Germinal center (tissue), 1 donor: ENCODE measurements around the gene SH3BP2.

Source experiments
- DNase-seq: peaks from one replicate; pipeline ENCODE4 v3.0.0; 2012; ENCODE audit warnings: mixed read lengths, low spot score

SH3BP2 gene

DNA sequence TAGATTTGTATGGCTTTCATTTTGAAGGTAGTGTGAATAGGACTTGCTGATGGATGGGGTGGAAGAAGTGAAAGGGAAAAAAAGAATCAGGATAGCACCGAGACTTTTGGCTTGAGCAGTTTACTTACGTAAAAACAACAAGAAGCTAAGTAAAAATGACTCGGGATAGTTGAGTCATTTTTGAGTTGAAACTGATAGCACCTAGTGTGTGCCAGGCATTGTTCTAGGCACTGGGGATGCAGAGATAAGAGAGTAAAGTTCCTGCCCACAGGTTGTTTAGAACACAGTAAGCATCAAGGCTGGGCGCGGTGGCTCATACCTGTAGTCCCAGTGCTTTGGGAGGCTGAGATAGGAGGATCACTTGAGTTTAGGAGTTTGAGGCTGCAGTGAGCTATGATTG lies 85.5 kb downstream of the SH3BP2 start:
- no peak for DNase-seq

GRCh38 chr4:2879026-2879425 lies 86.1 kb downstream of the SH3BP2 start:
- no peak for DNase-seq

DNA sequence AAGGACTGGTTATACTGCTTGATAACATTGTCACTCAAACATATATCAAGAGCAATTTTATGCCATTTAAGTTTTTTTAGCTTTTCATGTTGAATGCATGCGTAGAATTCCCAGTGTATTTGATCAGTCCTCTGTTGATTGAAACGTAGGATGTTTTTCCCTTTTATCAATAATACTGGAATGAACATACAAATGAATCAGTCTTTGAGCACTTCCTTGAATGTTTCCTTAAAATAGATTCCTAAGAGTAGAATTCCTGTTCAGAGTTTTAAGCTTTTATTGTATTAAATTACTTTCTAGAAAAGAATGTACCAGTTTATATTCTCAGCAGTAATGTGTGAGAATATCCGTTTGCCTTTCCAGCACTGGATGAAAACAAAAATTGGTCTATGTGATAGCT lies 88.5 kb downstream of the SH3BP2 start:
- no peak for DNase-seq

DNA sequence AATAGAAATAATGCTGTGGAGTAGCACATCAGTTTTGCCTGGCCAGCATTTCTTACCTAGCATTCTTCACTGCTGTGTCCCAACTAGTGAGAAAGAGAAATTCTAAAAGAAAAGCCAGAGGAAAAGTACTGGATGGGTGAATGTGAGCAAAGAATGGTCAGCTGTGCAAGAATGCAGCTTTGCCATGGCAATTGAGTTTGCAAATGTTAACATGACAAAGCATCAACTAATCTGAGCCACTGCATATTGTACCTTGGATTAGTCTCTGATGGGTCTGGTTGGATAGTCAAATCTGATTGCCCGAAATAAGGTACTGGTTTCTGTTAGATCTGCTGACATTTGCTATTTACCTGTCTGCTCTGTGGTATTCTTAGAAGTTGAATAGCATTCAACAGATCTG lies 89.5 kb downstream of the SH3BP2 start:
- no peak for DNase-seq

GRCh38 chr4:2886161-2886560 lies 93.3 kb downstream of the SH3BP2 start:
- DNase-seq, result no peak

GRCh38 chr4:2886622-2887021 lies 93.7 kb downstream of the SH3BP2 start:
- DNase-seq, result no peak

DNA sequence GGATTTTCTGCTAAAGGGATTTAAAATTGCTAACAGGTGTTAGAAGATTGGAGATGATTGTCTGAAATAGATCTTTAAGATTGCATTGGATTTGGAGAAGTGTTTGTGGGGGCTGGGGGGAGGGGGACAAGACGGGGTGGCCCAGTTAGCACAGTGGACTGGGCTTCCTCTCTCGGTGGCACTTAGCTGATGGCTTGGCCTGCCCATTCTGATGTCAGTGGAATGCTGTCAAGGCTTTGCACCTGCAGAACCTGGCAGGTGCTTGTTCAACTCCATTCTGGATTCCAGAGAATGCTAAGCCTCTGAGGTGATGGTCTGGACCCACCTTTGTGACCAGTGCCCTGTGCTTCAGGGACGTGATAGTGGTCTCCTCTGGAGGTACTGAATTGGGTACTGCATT lies 94.5 kb downstream of the SH3BP2 start:
- no peak for DNase-seq

DNA sequence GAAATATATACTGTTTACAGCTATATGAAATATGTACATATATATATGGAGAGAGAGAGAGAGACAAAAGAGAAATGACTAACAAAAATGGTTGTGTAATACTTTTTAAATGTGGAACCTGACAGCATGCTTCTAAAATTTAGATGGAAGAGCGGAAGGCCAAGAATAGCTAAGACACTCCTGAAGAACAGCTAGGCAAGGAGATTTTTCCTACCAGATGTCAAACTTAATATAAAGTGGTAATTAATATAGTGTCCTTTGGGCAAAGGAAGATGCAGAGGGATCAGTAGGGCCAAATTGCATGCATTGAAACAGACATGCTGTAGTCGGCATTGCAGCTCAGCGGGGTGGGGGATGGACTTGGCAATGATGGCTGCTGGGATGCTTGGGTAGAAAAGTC lies 96.0 kb downstream of the SH3BP2 start:
- no peak for DNase-seq
